Stimulated activated CD4-positive, alpha-beta T cell treated with anti-CD3 and anti-CD28 coated beads, Interleukin-15, amount 100 ng/mL, for 48 hours (primary cell): ENCODE measurements around the gene PDE11A.

Source experiments
- DNase-seq, 2 donors: peaks; one replicate each; pipeline ENCODE4 v3.0.0-alpha.2; 2020; ENCODE audit warnings: low read depth in 2 of 2

The PDE11A gene

GRCh38 chr2:177923323-177923722 is 149.3 kb downstream of the PDE11A start:
- no peak for DNase-seq

GRCh38 chr2:177921726-177922125 is 150.9 kb downstream of the PDE11A start:
- DNase-seq: no peak

DNA sequence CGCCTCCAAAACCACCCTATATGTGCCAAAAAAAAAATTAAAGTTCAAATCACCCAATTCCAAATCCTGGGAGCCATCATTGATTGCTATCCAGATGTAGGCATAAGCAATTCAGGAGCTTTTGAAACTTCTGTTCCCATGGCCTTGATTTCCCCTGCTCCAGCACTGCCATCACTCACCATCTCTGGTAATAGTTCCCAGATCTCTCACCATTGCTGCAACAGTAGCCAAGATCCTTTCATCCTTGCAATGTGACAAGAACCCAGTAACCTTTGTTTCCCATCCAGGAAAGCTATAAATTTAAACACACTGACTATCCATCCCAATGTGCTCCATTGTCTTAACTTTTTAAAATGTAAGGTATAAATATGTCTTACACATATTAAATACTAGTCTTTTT is 155.4 kb downstream of the PDE11A start:
- DNase-seq: no peak

DNA sequence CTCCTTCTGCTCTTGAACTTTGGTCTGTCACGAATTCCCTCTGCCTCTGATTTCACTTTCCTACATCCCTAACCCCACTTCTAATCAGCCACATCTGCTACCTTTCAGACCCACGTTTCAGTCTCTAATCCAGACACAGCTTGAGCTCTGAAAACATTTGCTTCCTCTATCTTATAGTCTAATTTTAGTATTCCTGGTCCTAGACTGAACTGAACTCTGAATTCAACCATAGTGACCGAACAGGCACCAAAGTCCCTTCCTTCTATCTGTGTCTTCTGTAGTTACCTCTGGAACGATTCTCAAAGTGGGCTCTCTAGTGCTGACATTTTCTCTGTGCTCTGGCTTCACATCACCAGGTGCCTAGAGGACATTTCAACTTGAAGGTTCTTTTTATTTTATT is 156.2 kb downstream of the PDE11A start:
- no peak for DNase-seq

- no peak for DNase-seq
Observed at GRCh38 chr2:177914247-177914646, 158.3 kb downstream of the PDE11A start.

DNA sequence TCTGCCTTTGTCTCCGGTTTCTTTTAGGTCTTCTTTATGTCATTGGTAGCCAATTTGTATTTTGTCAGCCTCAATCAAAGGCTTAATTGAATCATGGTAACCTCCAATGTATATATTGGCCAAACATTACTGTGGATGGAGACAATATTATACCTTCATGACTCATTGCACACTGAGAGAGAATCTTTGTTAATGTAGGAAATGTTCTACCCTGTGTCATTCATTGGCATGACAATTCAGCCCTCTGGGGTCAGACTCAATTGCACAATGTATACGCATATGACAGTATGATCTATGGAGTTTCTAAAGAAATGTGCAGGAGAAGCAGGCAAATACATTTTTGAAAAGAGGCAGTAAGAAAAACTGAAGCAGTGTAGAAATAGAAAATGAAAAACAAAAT is 162.6 kb downstream of the PDE11A start:
- DNase-seq: no peak

- DNase-seq: no peak
Observed at GRCh38 chr2:177908824-177909223, 163.8 kb downstream of the PDE11A start.

GRCh38 chr2:177908182-177908581 is 164.4 kb downstream of the PDE11A start:
- DNase-seq: no peak

GRCh38 chr2:177906041-177906718 is 166.4 kb downstream of the PDE11A start:
- peak; percentile 45 to 73 for DNase-seq

DNA sequence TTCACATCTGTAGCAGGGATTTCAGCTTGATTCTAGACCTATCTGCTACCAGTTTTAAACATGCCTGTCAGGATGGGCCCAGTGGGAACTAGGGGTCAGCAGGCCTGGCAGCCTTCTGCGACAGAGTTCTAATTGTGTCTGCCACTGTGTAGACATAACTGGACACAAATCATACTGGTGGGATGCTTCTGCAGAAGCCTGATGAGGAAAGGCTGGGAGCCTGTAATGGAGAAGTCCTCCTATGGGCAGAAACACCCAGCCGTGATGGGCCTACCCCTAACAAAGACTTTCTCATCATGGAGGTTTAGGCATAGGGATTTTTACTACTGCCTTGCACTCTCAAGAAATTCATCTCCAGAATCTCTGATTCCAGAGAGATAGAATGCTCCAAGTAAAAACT is 166.9 kb downstream of the PDE11A start:
- DNase-seq: no peak

GRCh38 chr2:177902395-177903163 is 170.0 kb downstream of the PDE11A start:
- DNase-seq: no peak

- no peak for DNase-seq
Observed at GRCh38 chr2:177900082-177900481, 172.5 kb downstream of the PDE11A start.

- DNase-seq: no peak
Observed at GRCh38 chr2:177897278-177897677, 175.3 kb downstream of the PDE11A start.

GRCh38 chr2:177896587-177896986 is 176.0 kb downstream of the PDE11A start:
- DNase-seq: no peak

GRCh38 chr2:177894546-177894945 is 178.0 kb downstream of the PDE11A start:
- no peak for DNase-seq

DNA sequence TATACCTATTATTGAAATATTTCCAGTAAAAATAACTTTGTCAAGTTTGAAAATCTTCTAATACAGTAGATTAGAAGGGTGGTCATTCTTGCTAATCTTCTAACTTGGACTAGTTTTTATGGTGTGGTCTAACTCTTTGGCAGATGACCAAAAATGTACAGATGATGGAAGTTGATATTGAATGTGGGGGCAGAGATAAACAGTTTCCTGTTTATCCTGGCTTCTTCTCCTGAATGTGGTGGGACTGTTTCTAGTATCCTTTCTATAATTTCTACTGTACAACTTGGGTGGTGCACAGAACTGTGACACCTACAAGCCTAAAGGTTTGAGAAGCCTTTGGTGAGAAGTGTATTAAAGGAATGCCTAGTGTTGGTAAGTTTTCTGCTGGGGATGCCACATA is 178.7 kb downstream of the PDE11A start:
- no peak for DNase-seq

- no peak for DNase-seq
Observed at GRCh38 chr2:177891533-177891932, 181.0 kb downstream of the PDE11A start.

GRCh38 chr2:177889818-177890460 is 182.6 kb downstream of the PDE11A start:
- DNase-seq: no peak

DNA sequence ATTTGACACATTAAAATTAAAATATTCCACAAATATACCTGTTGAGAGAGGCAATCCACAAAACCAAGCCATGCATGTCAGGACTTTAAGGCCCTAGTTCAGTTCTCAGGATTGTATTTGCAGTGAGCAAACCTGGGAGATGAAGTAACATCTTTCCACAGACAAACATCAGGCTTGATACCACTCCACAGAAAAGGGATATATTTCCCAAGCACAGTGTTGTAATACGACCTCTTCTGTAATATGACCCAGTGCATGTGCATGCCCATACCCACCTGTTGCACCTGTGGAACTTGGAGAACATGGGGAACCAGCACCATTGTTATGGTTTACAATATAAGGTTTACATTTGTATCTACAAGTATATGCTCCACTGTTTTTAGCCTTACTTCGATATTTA is 184.0 kb downstream of the PDE11A start:
- DNase-seq: no peak

DNA sequence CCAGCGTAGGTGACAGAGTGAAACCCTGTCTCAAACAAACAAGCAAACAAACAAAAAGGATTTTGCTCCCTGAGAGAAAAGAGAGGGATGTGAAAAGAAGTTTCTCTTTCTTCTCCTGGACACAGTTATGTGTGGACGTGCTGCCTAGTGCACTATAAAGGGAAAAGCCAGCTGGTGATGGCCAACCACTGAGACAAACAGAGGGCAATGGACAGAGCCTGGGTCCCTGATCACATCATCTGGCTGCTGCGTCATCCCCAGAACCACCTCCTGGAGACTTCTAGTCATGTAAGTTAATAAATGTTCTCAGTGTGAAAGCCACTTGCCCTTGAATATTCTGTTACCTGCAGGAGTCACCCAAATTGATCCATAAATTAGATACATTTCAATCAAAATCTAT is 184.9 kb downstream of the PDE11A start:
- DNase-seq: no peak

DNA sequence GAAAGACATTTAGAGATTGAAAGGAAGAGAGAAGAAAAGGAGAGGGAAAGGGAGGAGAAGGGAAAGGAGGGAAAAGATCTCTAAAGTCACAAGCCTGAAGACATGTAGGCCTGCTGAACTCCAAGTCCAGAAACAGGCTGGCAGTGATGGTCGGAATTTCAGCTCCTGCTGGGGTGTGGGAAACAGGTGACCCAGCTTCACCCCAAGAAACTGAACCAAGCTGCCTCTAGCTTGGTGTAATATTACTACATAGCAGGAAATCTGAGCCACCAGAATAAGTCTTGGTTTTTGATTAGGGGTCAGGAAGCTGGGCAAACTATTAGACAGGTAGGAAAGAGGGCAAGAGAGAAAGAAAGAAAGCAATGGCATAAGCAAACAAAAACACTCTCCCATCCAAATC is 185.8 kb downstream of the PDE11A start:
- DNase-seq: no peak

- no peak for DNase-seq
Observed at GRCh38 chr2:177885828-177886466, 186.6 kb downstream of the PDE11A start.
